Kidney capillary endothelial cell (primary cell): ENCODE results near the gene FADS2.

Source experiments
- DNase-seq: peaks from one replicate; pipeline ENCODE4 v3.0.0-alpha.2; 2018; ENCODE audit warnings: low spot score

Gene FADS2

GRCh38 chr11:61827571-61828378 lies at the start of gene FADS2:
Gene FADS2 (plus strand): TSS chr11:61828300. CDS start chr11:61828391, 91 bp downstream.
- DNase-seq: peak; percentile 76

DNA sequence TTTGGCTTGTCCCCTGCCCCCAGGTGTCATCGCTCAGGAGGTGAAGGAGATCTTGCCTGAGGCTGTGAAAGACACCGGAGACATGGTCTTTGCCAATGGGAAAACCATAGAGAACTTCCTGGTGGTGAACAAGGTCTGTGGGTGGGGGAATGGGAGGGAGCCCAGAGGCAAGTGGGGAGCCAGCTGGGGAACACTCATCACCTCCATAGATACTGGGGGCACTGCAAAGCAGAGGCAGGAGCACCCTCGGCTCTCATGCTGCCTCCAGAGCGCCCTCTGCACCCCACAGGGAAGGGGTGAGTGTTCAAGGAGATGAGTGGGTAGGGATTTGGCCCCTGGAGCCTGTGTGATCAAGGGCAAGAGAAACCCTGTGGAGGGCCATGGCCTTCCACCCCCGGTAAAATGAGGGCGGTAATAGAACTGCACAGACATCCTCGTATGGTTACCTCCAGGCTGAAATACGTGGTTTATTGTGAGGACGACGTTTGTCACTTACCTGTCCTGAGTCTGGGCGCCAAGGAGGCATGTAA lies 49.7 kb upstream of the FADS2 start:
- no peak for DNase-seq

DNA sequence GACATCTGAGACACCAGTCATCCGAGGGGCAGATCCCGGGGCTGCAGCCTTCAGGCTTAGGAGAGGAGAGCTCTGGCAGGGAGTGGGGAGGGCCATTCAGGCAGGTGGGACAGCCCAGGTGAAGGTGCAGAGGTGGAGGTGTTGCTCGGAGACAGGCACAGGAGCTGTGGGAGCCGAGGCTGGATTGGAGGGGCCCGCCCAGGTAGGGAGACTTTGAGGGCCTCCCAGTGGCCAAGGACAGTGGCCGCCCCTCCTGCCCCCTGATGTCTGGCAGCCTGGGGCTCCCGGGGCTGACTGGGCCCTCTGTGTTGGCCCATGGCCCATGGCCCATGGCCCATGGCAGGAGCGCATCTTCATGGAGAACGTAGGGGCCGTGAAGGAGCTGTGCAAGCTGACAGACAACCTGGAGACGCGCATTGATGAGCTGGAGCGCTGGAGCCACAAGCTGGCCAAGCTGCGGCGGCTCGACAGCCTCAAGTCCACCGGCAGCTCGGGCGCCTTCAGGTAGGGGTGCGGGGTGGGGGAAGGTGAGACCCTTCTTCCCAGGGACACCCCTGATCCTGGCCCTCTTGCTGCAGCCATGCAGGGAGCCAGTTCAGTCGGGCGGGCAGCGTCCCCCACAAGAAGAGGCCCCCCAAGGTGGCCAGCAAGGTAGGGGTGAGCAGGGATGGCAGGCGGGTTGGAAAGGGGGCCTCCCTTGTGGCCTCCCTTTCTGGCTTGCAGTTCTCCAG lies 49.0 kb upstream of the FADS2 start:
- DNase-seq: no peak

DNA sequence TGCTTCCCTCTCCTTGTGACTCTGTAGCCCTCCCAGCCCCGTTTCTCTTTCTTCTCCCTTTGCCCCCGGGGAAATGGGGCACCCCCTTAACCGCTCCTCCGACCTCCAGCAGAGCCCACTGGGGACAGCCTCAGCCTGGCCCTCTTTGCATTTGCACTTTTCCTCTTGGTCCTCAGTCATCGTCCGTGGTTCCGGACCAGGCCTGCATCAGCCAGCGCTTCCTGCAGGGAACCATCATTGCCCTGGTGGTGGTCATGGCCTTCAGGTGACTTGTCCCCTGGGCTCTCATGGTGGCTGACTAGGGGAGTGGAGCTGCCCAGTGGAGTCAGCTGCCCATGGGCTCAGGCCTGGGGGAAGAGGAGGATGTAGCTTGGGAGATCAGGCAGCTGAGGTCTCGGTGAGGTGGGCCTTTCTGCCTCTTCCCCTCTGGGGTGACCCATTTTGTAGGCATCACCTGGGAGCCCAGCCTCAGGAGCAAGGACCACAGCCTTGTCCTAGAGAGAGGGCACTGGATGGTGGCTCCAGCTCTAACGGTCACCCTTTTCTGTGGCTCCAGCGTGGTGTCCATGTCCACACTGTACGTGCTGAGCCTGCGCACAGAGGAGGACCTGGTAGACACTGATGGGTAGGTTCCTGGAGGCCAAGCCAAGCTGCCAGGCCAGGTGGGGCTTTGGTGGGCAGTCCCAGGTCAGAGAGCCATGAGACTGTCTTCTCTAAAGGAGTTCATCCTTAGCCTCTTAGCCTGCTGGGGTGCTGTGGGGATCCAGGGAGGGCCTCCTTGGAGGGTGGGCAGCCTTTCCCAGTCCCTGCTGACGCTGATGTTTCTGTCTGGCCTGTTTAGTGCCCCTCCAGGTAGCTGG lies 48.2 kb upstream of the FADS2 start:
- no peak for DNase-seq

- DNase-seq: no peak
These were observed 47.4 kb upstream of the FADS2 start for GRCh38 chr11:61780581-61781162.

GRCh38 chr11:61781585-61781984 lies 46.5 kb upstream of the FADS2 start:
- no peak for DNase-seq

- DNase-seq: no peak
These were observed 45.8 kb upstream of the FADS2 start for GRCh38 chr11:61782299-61782698.

DNA sequence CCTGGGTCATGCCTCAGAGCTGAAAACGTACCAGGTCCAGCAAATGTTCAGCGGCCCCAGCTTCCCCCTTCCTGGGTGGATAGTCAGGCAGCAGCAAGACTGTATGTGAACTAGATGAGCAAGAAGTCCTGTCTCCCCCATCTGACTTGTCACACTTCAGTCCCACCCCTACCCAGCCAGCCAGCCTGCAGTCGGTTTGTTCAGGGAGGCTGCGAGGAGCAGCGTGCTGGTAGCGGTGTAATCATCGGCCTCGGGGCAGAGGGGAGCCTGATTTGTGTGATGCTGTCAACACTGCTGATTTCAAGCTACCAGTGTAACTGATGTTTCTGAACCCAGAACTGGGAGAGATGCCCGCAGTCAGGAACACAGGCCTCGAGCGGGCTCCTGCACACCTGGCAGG lies 45.3 kb upstream of the FADS2 start:
- DNase-seq: no peak

- DNase-seq: no peak
These were observed 44.2 kb upstream of the FADS2 start for GRCh38 chr11:61783717-61784505.

GRCh38 chr11:61784506-61784805 lies 43.6 kb upstream of the FADS2 start:
- no peak for DNase-seq

GRCh38 chr11:61785837-61786402 lies 42.2 kb upstream of the FADS2 start:
- DNase-seq: no peak

DNA sequence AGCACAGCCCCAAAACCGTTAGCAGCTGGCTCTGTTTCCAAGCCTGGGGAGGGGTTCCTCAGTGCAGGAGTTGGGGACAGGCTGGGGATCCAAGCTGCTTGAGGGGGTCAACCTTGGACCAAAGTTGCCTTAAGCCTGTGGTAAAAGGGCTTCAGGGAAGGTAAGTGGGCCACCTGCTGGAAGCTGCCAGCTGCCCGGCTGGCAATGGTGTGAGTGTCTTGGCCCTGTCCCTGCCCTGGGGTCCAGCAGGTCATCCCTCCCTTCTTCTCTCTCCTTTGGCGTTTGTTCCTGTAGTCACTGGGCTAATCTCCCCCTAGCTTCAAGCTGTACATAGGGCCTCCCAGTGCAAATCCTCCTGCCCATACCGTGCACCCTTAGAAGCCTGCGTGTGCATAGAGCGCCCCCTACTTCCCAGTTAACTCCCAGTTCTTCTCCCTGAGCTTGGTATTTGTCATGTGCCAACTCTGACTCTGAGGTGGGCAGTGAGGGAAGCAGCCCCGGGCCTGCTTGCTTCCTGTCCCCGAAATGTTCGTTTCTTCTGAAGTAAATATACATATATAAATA lies 40.1 kb upstream of the FADS2 start:
- peak; percentile 45 for DNase-seq

DNA sequence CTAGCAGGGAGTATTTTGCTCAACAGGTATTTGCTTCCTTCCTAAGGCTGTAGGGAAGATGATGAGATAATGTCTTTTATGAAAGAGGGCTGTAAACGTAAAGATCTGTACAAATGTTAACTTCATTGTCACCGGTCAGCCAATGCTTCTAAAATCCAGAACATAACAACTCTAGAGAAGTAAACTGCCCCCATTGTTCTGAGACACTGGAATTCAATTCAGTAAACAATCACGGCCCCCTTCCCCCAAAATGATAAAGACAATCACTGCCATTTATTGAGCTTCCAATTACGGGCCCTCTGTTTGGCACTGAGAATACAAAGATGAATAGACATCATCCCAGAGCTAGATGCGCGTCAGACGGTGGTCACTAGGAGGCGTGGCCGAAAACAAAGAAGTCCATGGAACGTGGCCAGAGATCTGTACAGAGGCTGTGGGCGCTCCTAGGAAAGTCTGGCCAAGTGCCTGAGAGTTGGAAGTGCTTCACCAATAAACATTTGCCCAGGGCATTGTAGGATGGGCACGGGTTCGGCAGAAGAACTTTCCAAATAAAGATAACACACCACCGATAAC lies 36.3 kb upstream of the FADS2 start:
- peak; percentile 90 for DNase-seq

DNA sequence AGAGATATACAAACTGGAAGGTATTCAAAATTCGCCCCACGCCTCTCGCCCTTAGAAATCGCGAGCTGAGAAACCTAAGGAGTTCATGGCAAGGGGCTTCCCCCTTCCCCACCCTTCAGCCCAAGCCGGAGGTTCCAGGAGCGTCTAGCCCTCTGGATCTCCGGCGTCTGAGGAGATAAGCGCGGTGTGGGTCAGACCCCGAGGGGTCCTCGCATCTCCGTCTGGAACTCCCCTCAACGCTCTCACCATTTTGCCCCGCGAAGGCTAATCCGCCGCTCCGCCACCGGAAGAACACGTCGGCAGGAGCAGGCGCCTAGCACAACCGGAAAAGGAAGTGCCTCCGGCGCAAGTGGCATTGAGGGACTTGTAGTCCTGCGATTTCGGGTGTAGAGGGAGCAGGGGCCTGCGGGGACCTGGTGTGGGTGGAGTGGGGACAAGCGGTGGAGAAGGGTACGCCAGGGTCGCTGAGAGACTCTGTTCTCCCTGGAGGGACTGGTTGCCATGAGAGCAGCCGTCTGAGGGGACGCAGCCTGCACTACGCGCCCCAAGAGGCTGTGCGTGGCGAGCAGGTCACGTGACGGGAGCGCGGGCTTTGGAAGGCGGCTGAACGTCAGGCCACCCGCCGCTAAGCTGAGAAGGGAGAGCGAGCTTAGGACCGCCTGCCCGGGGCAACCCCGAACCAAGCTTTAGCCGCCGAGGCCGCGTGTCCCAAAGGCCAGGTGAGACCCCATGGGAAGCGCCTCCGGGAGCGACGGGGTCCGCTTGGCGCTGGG lies 35.6 kb upstream of the FADS2 start, which contains the start of the genes FEN1 and TMEM258:
Gene FEN1 (plus strand): TSS at position 602 of the 773 bp plus-strand sequence. CDS start 2,451 bp downstream, outside the sequence.
Gene TMEM258 (minus strand): TSS at position 290 of the 773 bp plus-strand sequence. CDS start 41 bp downstream, at position 249.
- DNase-seq: peak; percentile 91

DNA sequence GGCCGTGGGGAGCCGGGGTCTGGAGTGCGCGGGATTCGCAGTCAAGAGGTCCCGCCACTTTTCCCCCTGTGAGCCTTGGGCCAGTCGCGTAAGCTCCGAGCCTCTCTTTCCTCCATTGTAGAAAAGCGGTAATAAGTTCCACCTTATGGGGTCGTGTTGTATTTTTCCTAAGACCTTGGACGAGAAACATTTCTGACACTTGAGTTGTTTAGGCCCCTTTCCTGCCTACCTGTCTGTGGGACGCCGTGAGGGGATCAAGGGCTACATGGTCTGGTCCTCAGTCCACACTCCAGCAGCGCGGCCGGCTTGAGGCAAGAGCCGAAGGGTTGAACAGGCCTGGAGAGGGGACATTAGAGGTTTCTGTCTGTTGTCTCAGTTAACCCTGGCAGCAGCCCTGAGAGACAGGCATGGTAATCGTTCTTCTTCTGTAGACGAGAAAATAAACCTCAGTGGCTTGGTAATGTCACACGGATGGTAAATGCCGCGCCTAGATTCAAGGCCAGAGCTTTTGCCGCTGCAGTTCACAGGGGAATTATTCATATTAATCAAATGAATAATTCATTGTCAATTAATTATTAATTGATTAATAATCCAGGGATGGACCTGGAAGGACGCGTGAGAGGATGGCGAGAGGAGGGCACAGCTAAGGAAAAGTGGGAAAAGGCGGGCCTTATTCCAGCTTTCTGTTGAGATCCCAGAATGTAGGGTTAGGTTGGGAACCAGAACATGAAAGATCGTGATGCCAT lies 34.8 kb upstream of the FADS2 start:
- no peak for DNase-seq

GRCh38 chr11:61793829-61794204 lies 34.3 kb upstream of the FADS2 start:
- no peak for DNase-seq

DNA sequence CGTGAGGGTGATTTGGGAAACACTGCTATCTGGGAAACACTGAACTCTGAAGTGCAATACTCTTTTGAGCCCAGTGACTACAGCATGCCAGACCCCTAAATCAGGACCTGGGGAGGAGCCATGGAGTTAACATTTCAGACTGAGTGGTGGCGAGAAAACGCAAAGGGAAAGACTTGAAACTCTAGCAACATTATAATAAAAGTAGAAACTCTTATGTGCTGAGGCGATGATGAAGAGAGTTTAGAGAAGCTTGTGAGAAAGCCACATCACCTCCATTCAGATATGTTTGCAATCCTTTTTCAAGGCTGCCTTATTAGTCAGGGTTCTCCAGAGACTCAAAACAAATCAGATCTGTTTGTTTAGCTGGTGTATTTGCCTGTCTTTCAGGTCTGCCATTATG lies 33.5 kb upstream of the FADS2 start:
- DNase-seq: no peak

- DNase-seq: no peak
These were observed 32.6 kb upstream of the FADS2 start for GRCh38 chr11:61795459-61795858.
